NCI-H1930 (cell line): ENCODE data around the gene SPINK2.

Experiments
- DNase-seq, 2 experiments: peaks; one replicate each; lab custom pipeline; 2025; lab: John Stamatoyannopoulos, UW

The SPINK2 gene

DNA sequence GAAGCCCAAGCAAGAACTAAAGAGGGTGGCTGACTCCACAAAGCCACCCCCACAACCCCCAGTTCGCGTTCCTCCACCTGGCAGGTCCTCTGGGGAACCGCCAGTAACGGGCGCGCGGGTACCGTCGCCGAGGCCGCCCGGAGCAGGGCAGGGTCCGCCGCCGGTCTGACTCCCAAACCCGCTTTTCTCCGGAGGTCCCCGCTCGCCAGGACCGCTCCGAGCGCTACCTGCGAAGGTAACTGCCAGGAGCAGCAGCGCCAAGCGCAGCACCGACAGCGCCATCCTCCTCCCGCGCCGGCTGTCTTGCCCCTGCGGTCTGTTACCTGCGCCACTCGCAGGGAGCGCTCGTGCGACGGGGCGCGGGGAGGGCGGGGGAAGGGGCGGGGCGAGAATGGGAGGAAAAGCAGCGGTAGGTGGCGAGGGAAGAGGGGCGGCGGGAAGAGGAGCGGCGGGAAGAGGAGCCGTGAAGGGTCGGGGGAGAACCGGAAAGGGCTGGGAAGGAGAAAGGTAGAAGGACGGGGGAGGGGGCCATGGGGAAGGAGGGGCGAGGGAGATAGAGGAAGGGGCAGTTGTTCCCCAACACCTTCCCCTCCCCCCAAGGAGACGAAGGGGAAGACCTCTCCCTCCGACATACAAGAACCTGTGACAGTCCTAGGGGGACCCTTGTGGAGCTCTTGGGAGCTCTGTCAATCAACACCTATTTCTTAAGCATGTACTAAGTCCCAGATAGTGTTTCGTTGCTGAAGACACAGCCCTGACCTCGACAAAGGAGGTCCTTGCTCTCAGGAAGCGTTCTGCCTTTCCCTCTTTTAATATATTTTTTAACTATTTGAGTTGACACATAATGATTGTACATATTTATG, at the start of gene SPINK2:
Gene SPINK2 (minus strand): TSS at position 321 of the 863 bp plus-strand sequence. CDS start 39 bp downstream, at position 282.
- DNase-seq: peak; percentile 63 to 65

DNA sequence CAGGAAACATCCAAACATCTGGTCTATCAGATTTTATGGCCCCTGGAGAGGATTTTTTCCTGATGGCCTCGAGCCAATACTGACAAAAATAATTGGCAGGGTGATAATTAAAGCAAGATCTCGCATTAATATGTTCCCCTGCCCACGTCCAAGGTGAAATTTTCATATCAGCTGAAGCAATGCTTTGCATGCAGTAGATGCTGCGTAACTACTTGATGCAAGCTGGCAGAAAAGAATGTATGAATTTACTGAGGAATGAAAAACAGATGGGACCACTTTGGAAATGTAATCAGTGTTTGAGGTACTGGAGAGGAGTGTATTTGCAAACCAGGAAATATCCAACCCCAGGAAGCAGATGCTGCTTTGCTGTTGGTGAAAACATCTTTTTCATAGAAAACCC, 49.4 kb upstream of the SPINK2 start:
- DNase-seq: no peak

DNA sequence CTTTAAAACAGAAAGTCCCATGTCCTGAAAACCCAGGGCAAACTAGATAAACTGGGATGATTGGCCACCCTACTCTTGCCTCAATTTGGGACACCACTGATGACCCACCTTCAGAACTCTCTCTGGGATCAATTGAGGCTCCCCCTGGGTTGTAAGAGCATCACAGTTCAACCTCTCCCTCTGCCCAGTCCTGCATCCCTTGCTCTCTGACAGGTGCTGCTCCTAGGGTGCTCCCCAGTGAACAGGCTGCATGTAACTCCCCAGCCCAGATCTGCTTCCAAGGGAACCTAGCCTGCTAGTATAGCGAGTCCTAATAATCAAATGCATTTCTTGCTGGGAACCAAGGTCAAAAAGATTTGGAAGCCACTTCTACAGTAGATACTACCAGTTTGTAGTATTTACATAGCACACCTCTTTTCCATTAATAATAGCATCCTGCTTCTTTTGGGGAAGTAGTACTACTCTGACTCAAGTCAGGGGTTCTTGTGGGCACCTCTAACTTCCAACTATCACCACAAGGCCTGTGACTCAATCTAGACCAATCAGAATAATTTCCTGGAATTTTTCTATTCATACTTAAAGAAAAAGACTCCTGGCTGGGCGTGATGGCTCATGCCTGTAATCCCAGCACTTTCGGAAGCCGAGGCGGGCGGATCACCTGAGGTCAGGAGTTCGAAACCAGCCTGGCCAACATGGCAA, 42.1 kb upstream of the SPINK2 start:
- no peak for DNase-seq

DNA sequence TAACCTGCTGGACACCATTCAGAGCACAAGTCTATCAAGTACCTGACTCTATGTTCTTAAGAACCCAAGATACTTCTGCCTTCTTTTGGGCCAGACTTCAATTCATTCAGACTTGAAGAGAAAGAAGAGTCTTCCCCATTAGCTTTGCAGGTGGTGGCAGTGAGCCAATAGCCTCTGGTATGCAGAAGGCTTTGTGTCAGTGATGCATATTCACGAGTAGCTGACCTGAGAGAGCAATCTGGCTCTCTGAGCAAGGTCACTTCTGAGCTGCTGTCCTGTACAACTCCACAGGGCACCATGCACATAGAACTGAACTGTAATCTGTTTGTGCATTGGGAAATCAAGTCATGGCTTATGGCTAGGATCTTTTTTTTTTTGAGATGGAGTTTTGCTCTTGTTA, 39.9 kb upstream of the SPINK2 start:
- DNase-seq: no peak

GRCh38 chr4:56860781-56861180, 39.3 kb upstream of the SPINK2 start:
- no peak for DNase-seq

- no peak for DNase-seq
Observed at GRCh38 chr4:56859841-56860240, 38.3 kb upstream of the SPINK2 start.

DNA sequence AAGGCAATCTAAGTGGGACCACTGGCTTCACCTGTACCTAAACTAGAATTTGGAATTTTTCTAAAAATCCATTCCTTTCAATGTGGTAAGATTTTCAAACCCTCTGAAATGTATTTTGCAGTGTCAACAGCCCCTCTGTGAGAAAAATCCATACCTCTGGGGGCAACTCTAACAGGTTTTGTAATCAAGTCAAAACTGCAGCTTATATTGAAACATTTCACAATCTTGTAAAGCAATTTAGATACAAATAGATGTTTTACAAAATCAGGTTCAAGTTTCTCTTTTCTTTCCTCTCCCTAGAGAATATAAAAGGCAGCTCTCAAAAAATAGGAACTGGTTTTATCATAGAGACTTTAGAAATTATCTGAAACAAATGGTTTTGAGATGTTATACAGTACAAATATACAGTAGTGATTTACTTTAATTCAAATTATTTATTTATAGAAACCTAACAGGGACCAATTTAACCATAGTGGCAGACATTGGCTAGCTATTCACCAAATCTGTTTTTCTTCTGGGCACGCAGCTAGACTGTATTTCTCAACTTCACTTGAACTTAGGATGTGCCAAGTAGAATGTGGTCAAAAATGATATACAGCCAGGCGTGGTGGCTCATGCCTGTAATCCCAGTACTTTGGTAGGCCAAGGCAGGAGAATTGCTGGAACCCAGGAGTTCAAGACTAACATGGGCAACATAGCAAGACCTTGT, 36.3 kb upstream of the SPINK2 start:
- DNase-seq: no peak

DNA sequence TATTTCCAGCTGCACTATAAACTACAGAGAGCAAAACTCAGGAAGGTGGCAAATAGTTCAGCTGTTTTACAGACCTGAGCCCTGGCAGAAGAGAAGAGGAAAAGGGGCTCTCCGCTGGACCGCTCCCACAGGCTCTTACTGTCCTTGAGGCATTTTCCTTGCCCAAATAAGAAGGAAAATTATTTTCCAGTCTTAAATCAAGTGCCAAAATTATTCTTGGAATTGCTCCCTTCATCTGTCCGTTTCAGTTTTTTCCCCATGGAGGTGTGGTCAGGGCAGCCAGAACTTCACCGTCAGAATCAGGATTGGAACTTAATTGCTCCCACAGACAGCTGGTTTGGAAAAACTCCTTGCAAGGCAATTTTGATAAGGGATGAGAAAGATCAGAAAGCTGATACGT, 35.2 kb upstream of the SPINK2 start:
- no peak for DNase-seq

DNA sequence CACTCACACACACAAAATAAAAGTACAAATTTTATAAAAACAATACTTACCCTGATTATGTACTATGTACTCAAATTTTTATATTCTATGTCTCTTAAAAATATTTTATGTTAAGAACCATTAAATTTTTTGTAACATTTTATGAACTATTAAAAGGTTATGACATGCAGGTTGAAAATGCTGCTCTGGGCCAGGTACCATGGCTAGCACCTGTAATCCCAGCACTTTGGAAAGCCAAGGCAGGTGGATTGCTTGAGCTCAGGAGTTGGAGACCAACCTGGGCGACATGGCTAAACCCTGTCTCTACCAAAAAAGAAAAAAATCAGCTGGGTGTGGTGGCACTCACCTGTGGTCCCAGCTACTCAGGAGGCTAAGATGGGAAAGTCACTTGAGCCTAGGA, 29.4 kb upstream of the SPINK2 start:
- no peak for DNase-seq

GRCh38 chr4:56844802-56845580, 23.5 kb upstream of the SPINK2 start:
- DNase-seq: no peak

DNA sequence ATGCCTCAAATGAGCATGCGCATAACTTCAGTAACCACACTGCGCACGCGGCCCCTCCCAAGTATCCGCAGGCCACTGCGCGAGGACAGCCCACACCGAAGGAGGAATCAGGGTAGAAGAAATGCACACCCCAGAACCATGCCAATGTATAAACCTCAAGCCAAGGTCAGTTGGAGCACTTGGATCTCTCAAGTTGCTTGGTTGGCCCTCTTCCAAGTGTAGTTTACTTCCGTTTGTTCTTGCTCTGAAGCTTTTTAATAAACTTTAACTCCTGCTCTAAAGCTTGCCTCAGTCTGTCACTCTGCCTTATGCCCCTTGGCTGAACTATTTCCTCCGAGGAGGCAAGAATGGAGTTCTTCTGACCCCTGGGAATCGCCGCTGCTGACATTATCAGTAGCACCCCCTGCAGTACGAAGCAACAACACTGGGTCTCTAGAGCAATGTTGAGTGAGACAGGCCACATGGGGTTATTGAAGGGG, 22.0 kb upstream of the SPINK2 start:
- DNase-seq: no peak

- DNase-seq: no peak
Observed at GRCh38 chr4:56840559-56840958, 19.1 kb upstream of the SPINK2 start.

DNA sequence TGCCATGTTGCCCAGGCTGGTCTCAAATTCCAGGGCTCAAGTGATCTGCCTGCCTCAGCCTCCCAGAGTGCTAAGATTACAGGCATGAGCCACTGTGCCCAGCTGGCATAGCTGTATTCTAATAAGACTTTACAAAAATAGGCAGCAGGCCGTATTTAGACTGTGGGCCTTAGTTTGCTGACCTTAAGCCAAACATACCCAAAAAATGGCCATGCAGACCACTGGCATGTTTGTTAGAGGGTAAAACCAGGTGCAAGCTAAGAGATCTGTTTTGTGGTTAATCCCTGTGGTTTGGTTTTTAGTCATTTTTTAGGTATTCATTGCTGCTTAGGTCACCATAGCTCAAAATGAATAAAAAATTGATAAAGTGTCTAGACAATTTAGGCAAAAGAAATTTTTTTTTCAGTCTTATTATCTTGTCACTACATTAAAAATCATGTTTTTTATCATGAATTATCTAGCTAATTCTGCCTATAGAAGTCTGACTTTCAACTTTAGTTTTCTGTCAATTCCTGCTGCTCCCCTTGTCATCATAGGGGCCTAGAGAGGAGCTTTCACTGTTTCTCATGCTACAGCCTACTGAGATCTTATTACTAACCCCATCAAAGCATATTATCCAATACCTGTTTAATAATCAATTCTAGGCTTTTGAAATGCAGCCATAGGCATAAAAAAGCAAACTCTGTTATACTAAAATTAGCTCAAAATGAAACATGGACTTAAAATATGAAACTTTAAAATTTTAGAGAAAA, 7.5 kb upstream of the SPINK2 start:
- no peak for DNase-seq

DNA sequence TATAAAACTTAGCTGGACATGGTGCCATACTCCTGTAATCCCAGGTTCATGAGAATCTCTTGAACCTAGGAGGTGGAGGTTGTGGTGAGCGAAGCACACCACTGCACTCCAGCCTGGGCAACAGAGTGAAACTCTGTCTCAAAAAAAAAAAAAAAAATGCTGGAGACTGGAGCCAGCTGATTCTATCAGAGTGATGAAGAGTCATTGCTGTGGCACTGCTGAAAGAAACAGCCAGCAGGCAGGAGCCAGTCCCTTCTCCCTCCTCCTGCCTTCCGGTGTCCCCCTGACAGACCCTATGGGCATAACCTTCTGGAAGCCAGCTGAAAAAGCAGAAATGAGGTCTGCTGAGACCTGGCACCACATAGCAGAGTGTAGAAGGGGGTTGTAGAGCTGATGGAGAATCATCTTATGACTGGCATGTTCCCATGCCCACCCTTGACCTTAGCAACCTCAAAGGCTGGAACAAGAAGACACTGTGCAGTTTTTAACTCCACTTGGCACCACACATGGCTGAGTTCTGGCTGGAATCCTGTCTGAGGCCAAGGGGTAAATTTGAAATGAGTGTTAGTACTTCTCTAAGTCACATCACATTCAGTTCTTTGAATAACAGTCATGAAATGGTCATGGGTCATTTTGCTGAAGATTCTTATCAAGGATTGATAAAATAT, 2.6 kb upstream of the SPINK2 start:
- no peak for DNase-seq

DNA sequence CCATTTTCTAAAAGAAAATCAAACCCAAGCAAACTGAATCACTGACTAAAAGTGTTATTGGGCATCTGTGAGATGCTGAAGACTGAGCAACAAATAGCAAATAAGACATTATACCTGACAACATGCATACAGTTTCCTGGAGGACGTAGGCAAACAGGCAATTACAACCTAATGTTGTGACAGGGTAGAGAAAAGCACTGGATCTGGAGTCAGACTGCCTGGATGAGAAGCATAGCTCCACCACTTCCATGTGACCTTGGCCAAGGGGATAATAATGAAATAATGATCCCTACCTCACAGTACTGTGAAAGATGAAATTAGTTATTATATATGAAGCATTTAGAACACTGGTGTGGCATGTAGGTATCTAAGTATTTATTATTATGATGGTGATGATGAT, 2.7 kb downstream of the SPINK2 start:
- DNase-seq: no peak

DNA sequence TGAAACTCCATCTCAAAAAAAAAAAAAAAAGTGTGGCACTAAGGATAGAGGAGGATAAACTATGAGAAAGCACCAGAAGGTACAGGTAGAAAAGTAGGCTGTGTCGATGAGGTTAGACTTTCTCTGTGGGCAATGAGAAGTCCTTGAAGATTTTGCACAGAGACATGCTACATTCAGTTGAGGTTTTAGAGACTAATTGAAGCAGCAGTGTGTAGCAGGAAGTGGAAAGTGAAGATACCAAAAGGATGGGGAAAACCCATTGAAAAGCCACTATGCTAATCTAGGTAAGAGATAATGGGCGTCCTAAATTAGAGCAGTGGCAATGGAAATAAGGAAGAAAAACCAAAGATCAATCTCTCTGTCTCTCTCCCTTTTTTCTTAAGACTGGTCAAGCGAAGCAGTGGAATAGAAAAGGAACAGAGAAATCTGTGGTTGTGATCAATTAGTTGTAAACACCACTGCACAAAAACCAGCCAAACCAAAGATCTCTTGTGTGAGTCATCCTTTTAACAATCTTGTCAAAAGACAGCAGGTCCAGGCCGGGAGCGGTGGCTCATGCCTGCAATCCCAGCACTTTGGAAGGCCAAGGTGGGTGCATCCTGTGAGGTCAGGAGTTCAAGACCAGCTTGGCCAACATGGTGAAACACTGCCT, 3.5 kb downstream of the SPINK2 start:
- no peak for DNase-seq

DNA sequence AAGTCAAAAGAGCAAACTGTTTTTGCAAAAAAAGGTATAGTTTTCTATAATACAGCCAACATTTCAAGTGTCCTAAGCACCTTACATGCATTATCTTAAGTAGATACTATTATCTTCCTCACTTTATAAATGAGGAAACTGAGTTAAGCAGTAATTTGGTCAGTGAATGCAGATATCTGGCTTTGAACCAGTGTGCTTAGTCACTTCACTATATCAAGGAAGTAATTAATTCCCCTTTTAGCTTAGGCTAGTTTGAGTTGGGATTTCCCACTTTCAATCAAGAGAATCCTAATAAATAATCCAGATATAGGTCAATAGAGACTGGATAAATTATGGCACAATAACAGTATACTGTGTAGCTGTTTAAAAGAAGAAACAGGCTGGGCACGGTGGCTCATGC, 14.8 kb downstream of the SPINK2 start:
- no peak for DNase-seq

DNA sequence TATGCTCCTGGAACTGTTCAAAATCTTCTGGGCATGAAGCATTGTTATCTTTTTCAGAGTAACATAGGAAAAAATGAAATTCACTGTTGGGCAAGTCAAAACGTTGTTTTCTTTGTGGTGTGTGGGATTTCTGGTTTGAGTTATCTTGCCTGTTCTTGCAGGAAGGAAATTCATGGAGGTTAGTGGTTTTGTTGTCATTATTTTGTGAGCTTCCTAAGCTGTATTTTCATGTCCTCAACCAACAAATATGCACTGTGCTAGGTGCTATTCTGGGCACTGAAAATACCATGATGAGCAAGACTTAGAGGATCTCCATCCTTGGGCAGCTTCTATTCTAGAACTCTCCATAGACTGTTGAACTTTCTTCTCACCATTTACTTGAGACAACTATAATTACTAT, 16.9 kb downstream of the SPINK2 start:
- no peak for DNase-seq

GRCh38 chr4:56803471-56803870, 18.0 kb downstream of the SPINK2 start:
- no peak for DNase-seq
